Fibroblast of pulmonary artery (primary cell): ENCODE measurements around the gene MUC2.

Source experiments
- DNase-seq: peaks from one replicate; pipeline ENCODE4 v3.0.0-alpha.2; 2010; ENCODE audit warnings: low read depth
- H3K4me3 ChIP-seq: replicated peaks from 2 replicates; pipeline ENCODE4 v1.5.1; 2011; ENCODE audit warnings: low read depth, mild to moderate bottlenecking, control low read depth, low read length, moderate library complexity
- TF ChIP-seq, protein P1 (sequence below): IDR thresholded peaks from 2 replicates; pipeline ENCODE4 v1.5.1; 2011; ENCODE audit warnings: mild to moderate bottlenecking, control low read depth, low read length, inconsistent platforms; ENCODE audit errors: missing control alignments

The MUC2 gene

DNA sequence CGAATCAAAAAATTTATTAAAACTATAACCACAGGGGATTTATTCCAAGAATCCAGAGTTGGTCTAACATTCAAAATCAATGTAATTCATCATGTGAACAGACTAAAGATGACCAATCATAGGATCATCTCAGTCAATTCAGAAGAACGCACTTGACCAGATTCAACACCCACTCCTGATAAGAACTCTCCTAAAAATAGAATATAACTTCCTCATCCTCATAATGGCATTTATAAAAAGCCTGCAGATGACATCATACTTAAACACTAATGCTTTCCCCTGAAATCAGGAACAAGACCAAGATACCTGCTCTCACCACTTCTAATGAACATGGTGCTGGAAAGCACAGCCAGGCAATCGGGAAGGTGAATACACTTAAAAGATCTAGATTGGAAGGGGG is 10.5 kb upstream of the MUC2 start:
- DNase-seq = no peak
- H3K4me3 ChIP-seq = no peak overlapping the region
- TF ChIP-seq, protein P1, sequence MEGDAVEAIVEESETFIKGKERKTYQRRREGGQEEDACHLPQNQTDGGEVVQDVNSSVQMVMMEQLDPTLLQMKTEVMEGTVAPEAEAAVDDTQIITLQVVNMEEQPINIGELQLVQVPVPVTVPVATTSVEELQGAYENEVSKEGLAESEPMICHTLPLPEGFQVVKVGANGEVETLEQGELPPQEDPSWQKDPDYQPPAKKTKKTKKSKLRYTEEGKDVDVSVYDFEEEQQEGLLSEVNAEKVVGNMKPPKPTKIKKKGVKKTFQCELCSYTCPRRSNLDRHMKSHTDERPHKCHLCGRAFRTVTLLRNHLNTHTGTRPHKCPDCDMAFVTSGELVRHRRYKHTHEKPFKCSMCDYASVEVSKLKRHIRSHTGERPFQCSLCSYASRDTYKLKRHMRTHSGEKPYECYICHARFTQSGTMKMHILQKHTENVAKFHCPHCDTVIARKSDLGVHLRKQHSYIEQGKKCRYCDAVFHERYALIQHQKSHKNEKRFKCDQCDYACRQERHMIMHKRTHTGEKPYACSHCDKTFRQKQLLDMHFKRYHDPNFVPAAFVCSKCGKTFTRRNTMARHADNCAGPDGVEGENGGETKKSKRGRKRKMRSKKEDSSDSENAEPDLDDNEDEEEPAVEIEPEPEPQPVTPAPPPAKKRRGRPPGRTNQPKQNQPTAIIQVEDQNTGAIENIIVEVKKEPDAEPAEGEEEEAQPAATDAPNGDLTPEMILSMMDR = no peak

DNA sequence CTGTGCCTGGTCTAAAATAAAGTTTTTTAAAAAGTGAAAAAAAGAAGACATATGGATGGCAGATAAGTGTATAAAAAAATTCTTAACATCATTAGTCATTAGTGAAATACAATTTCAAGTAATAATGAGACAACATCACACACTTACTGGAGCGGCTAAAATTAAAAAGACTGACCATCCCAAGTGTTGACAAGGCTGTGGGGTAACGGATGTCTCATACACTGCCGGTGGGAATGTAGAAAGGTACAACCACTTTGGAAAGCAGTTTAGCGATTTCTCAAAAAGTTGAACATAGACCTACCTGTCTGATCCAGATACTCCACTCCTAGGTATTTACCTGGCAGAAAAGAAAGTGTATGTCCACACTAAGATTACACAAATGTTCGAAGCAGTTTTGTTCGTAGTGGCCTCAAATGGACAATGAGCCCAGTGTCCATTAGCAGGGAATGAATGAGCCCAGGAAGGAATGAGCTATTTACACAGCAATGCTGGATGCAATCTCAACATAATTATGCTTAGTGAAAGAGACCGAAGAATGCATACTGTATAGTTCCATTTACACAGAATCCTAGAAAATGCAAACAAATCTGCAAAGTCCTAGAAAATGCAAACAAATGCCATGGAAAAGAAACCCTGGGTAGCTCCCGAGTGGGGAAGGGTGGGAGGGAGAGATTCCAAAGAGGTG is 6.7 kb upstream of the MUC2 start:
- no peak overlapping the region for H3K4me3 ChIP-seq
- TF ChIP-seq, protein P1 = no peak
- no peak for DNase-seq

DNA sequence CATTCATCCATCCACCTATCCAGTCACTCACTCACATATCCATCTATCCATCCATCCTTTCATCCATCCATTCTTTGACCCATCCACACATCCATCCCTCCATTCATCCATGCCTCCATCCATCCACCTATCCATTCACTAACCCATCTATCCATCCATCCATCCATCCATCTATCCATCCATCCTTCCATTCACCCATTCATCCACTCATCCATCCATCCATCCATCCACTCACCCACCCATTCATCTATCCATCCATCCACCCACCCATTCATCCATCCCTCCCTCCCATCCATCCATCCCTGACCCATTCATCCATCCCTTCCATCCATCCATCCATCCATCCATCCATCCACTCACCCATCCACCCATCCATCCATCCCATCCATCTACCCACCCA is 4.9 kb upstream of the MUC2 start:
- no peak overlapping the region for H3K4me3 ChIP-seq
- TF ChIP-seq, protein P1 = no peak
- DNase-seq = no peak

DNA sequence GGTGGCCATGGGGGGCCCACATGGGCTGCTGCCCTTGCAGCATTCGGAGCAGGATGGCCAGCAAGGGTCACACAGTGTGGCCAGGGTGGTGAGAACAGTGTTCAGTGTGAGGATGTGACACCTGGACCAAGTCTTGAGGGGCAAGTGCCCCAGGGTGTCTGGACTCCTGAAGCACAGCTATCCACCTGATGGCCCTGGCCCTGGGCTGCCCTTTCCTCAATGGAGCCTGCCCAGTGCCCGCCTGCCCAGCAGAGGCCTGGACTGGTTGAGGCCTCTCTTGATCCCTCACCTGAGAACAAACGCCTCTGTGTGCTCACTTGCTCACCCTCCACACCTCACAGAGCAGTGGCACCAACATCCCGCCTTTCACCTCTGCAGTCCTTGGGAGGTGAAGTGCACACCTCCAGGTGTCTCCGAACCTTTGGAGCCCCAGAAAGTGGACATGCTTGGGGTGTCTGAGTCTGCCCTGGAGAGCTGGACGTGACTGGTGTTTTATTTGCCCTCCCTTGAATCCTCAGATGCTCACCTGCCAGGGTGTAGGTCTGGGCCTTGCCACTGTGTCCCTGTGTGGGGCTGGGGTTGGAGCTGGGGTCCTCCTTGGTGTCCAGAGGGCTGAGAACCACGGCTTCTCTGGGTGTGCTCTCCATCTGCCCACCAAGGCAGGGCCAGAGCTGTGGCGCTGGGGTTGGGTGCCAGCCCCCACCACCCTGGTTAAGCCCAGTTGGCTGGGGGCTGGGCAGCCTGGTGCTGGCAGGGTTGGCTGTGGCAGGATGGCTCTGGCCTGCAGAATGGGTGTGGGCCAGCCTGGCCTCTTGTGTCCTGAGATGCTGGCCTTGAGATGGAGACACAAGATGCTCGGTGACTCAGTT is 3.8 kb upstream of the MUC2 start:
- TF ChIP-seq, protein P1 = no peak
- H3K4me3 ChIP-seq = no peak overlapping the region
- no peak for DNase-seq

DNA sequence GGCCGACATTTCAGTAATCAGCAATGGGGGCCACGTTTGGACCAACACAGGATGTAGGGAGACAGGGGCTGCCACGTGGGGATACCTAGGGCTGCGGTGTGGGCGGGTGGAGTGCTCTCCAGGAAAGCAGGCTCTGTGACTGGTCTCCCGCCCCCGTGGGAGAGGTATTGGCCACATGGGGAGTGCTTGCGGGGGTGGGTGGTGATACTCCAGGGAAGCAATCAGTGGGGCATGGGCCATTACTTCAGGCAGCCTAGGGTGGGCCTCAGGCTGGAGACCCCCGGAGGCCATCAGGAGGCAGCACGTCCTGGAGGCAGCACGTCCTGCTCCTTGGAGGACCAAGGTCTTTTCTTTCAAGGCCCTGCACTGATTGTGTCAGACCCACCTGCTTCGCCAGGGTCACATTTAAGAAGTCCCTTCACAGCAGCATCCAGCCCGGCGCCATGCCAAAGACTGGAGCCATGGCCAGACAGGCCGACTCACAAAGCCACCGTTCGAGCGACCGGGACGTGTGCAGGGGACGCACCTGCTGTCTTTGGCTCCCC is 3.0 kb upstream of the MUC2 start:
- DNase-seq = no peak
- no peak overlapping the region for H3K4me3 ChIP-seq
- TF ChIP-seq, protein P1 = no peak

DNA sequence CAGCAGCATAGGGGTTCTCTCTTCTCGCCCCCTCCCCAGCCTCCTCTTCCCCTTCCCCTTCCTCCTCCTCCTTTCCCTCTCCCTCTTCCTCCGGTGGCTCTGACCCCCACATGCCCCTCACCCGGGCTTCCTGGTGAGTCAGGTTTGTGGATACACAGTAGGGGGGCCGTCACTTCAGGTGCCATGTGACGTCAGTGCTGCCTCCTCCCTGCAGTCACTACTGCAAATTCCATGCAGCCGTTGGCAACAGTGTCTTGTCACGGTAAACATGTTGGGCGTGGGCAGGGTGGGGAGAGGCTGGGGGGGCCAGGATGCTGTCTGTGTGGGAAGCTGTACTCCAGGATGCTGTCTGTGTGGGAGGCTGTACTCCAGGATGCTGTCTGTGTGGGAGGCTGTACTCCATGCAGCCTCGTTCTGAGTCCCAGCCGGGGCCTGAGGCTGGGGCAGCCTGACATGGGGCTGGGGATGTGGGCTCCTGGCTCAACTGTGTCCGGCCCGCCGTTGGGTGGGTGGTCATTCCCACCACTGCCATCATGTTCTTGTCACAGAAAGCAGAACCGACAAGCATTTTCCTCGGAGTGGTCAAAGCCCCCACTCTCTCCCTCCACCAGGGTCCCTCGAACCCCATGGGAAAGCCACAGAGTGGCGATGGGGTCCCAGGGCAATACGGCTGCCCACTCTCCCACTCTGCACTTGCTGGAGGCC is 2.4 kb upstream of the MUC2 start:
- peak; percentile 91 for DNase-seq
- TF ChIP-seq, protein P1 = no peak
- H3K4me3 ChIP-seq = no peak overlapping the region
